Hepatocyte (in vitro differentiated cells): ENCODE results near the gene SETD7. TPM values are rescaled to one million over a fixed set of nuclear protein-coding genes. Genes with fewer than 3 reads are reported as not detected.

Experiments used
- DNase-seq: peaks from one replicate; pipeline ENCODE4 v3.0.0-alpha.2; 2016; ENCODE audit warnings: low spot score
- H2AFZ ChIP-seq: fragments of 200-600 bp; sonication (generic); 2 replicates; pipeline ENCODE4 v1.6.0; 2016; ENCODE audit warnings: antibody characterized with exemption, mild to moderate bottlenecking
- H3K27ac ChIP-seq: fragments of 200-600 bp; sonication (generic); 2 replicates; pipeline ENCODE4 v1.5.1; 2016; ENCODE audit warnings: mild to moderate bottlenecking
- H3K27me3 ChIP-seq: fragments of 200-600 bp; sonication (generic); 2 replicates; pipeline ENCODE4 v1.6.1; 2016
- H3K36me3 ChIP-seq: fragments of 200-600 bp; sonication (generic); replicated peaks from 2 replicates; pipeline ENCODE4 v1.5.1; 2016; ENCODE audit warnings: low read depth; ENCODE audit not compliant: insufficient read depth
- H3K4me1 ChIP-seq: fragments of 200-600 bp; sonication (generic); 2 replicates; pipeline ENCODE4 v1.5.1; 2016; ENCODE audit warnings: mild to moderate bottlenecking, moderate library complexity; ENCODE audit not compliant: insufficient read depth
- H3K4me2 ChIP-seq: fragments of 200-600 bp; sonication (generic); 2 replicates; pipeline ENCODE4 v1.6.0; 2016
- H3K4me3 ChIP-seq: fragments of 200-600 bp; sonication (generic); 2 replicates; pipeline ENCODE4 v1.5.1; 2016; ENCODE audit warnings: mild to moderate bottlenecking
- H3K79me2 ChIP-seq: fragments of 200-600 bp; sonication (generic); 2 replicates; pipeline ENCODE4 v1.6.0; 2017; ENCODE audit warnings: mild to moderate bottlenecking
- H3K9me2 ChIP-seq: fragments of 200-600 bp; sonication (generic); replicated peaks from 2 replicates; pipeline ENCODE4 v1.6.0; 2017; ENCODE audit warnings: mild to moderate bottlenecking; ENCODE audit not compliant: insufficient read depth
- H3K9me3 ChIP-seq: fragments of 200-600 bp; sonication (generic); 2 replicates; pipeline ENCODE4 v1.5.1; 2016; ENCODE audit warnings: low read depth, mild to moderate bottlenecking
- H4K20me1 ChIP-seq: fragments of 200-600 bp; sonication (generic); 2 replicates; pipeline ENCODE4 v1.6.0; 2016; ENCODE audit warnings: mild to moderate bottlenecking; ENCODE audit not compliant: insufficient read depth, poor library complexity, severe bottlenecking
- EZH2 ChIP-seq: fragments of 200-600 bp; sonication (generic); IDR thresholded peaks from 2 replicates; pipeline ENCODE4 v1.6.1; 2016; ENCODE audit warnings: antibody characterized with exemption, mild to moderate bottlenecking, borderline replicate concordance
- EZH2phosphoT487 ChIP-seq: fragments of 200-600 bp; sonication (generic); IDR thresholded peaks from one replicate; pipeline ENCODE4 v1.6.1; 2018; ENCODE audit warnings: antibody characterized with exemption, mild to moderate bottlenecking, low read depth, moderate library complexity; ENCODE audit not compliant: unreplicated experiment, severe bottlenecking
- WGBS: methylation state at CpG from one replicate; pipeline ENCODE4 v1.1.6; 2016; ENCODE audit warnings: low lambda C conversion rate; ENCODE audit errors: missing lambda C conversion rate; 5-methylcytosine and 5-hydroxymethylcytosine counted together
- polyA plus RNA-seq: library from polyadenylated mRNA; unstranded; fragments of >200 nt; fragmentation: Nextera tagmentation; extraction: Ambion mirVana; gene quantifications from 2 replicates; pipeline ENCODE4 v1.2.1, GENCODE V29; 2016
- total RNA-seq: library from RNA; depleted of rRNA; stranded (reverse); fragments of >200 nt; gene quantifications from 2 replicates; pipeline ENCODE4 v1.2.3, GENCODE V29; 2014
- TF ChIP-seq, protein P1 (sequence below): fragments of 200-600 bp; sonication (generic); IDR thresholded peaks from 2 replicates; pipeline ENCODE4 v1.5.1; 2016; ENCODE audit warnings: antibody characterized with exemption, mild to moderate bottlenecking; ENCODE audit not compliant: poor library complexity

Gene SETD7
- total and polyA plus RNA-seq, 2 experiments from 2014 or later = 7.3 to 27.6 TPM

DNA sequence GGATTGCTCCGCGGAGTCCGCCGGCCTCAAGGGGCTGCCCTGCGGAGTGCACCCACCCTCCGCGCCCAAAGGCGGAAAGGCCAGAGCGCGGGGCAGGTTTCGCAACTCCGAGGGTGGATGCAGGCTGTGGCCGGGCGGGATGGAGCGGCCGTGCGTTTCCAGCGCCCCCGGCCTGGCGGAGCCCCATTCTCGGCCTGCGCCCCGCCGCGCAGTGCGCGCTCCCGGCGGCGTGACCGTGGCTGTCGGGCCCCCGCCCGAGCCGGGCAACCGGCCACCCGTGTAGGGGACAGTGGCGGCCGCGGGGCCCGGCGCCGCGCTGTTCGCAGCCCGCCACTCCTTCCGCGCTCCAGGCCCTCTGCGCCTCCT lies 331 bp downstream of the SETD7 start:
- TF ChIP-seq, protein P1, sequence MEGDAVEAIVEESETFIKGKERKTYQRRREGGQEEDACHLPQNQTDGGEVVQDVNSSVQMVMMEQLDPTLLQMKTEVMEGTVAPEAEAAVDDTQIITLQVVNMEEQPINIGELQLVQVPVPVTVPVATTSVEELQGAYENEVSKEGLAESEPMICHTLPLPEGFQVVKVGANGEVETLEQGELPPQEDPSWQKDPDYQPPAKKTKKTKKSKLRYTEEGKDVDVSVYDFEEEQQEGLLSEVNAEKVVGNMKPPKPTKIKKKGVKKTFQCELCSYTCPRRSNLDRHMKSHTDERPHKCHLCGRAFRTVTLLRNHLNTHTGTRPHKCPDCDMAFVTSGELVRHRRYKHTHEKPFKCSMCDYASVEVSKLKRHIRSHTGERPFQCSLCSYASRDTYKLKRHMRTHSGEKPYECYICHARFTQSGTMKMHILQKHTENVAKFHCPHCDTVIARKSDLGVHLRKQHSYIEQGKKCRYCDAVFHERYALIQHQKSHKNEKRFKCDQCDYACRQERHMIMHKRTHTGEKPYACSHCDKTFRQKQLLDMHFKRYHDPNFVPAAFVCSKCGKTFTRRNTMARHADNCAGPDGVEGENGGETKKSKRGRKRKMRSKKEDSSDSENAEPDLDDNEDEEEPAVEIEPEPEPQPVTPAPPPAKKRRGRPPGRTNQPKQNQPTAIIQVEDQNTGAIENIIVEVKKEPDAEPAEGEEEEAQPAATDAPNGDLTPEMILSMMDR = no peak
- TF ChIP-seq EZH2phosphoT487 (no peak), EZH2 (no peak)
- peak; percentile 58 for DNase-seq
- H4K20me1 ChIP-seq = no peaks in the 10 kb centered on the region
- peaks cover 28% of the 10 kb centered on the region for H3K4me1 ChIP-seq
- peaks cover 9% of the 10 kb centered on the region for H3K27me3 ChIP-seq
- no peaks in the 10 kb centered on the region for H3K9me3 ChIP-seq
- H3K4me2 ChIP-seq = peak overlapping the region; percentile 96
- no peaks in the 10 kb centered on the region for H3K9me2 ChIP-seq
- H3K36me3 ChIP-seq = no peaks in the 10 kb centered on the region
- peak overlapping the region; percentile 95 for H3K27ac ChIP-seq
- peak overlapping the region; percentile 93 for H2AFZ ChIP-seq
- WGBS = 2% methylated on average over 38 of the region's 49 CpGs
- H3K79me2 ChIP-seq = peaks cover 31% of the 10 kb centered on the region
- H3K4me3 ChIP-seq = peak overlapping the region; percentile 96

- Histone ChIP-seq H3K4me2 (peak overlapping the region; percentile 96), H3K27ac (peak overlapping the region; percentile 95), H3K9me2 (no peaks in the 10 kb centered on the region), H3K36me3 (no peaks in the 10 kb centered on the region), H3K79me2 (peaks cover 35% of the 10 kb centered on the region), H4K20me1 (no peaks in the 10 kb centered on the region), H2AFZ (peak overlapping the region; percentile 93), H3K27me3 (peaks cover 9% of the 10 kb centered on the region), H3K4me3 (peak overlapping the region; percentile 96), H3K4me1 (peaks cover 28% of the 10 kb centered on the region), H3K9me3 (no peaks in the 10 kb centered on the region)
- 8% methylated on average over 27 of the region's 57 CpGs for WGBS
- peak; percentile 94 for DNase-seq
- TF ChIP-seq EZH2phosphoT487 (no peak), EZH2 (no peak)
- TF ChIP-seq, protein P1 = no peak
Measured at GRCh38 chr4:139554893-139555704, 920 bp downstream of the SETD7 start.

GRCh38 chr4:139554642-139554892 lies 1.5 kb downstream of the SETD7 start:
- peaks cover 41% of the 10 kb centered on the region for H3K79me2 ChIP-seq
- H3K4me1 ChIP-seq = peaks cover 23% of the 10 kb centered on the region
- peak overlapping the region; percentile 13 for H3K4me3 ChIP-seq

More at GRCh38 chr4:139554642-139554892, 1.5 kb downstream of the SETD7 start:
- no peaks in the 10 kb centered on the region for H3K9me2 ChIP-seq
- no peaks in the 10 kb centered on the region for H3K36me3 ChIP-seq
- H4K20me1 ChIP-seq = no peaks in the 10 kb centered on the region
- H3K27ac ChIP-seq = peak overlapping the region; percentile 95
- H3K9me3 ChIP-seq = no peaks in the 10 kb centered on the region
- TF ChIP-seq, protein P1 = no peak
- TF ChIP-seq EZH2 = no peak
- no peak for DNase-seq
- H3K4me2 ChIP-seq = peak overlapping the region; percentile 96
- peak overlapping the region; percentile 8 for H2AFZ ChIP-seq
- H3K27me3 ChIP-seq = peaks cover 9% of the 10 kb centered on the region
- 46% methylated on average over 1 of the region's 1 CpG for WGBS
